B cell (primary cell): Measurements from ENCODE around the gene TPCN1. TPM values are rescaled to one million over a fixed set of nuclear protein-coding genes. Genes with fewer than 3 reads are reported as not detected.
A peak's percentile ranks its signal among the peaks of the same experiment; 100 is the strongest.

Experiments
- ATAC-seq: fragments of 200-7000 bp; cut with Tn5 transposase; one replicate; pipeline ENCODE4 v1.10.0; 2021; ENCODE audit warnings: low read depth, mild to moderate bottlenecking, moderate number of reproducible peaks, moderate library complexity
- CTCF ChIA-PET: fragments of 350-600 bp; sonication (Branson Sonifier 250); formaldehyde crosslinking; loops from one replicate; lab custom pipeline; 2021; ENCODE audit warnings: antibody characterized with exemption, inconsistent platforms; lab: Charles Lee
- POLR2A ChIA-PET: fragments of 350-600 bp; sonication (Branson Sonifier 250); formaldehyde crosslinking; loops from one replicate; lab custom pipeline; 2021; ENCODE audit warnings: antibody characterized with exemption; lab: Charles Lee
- DNase-seq: peaks from one replicate; pipeline ENCODE4 v3.0.0; 2013
- H2AFZ ChIP-seq: 2 replicates; pipeline ENCODE4 v1.6.1; 2012; ENCODE audit warnings: mild to moderate bottlenecking, low read depth, low read length; ENCODE audit not compliant: insufficient read depth, poor library complexity, severe bottlenecking
- H3K27ac ChIP-seq, 2 donors: 1 replicate in 1 of 2; 2 replicates in 1 of 2; pipeline ENCODE4 v1.5.1; 2012 to 2013; ENCODE audit warnings: low read length in 2 of 2, mild to moderate bottlenecking in 2 of 2, moderate library complexity in 1 of 2
- H3K27me3 ChIP-seq, 4 experiments: fragments of 200-600 bp in 1 of 4; sonication (generic) in 1 of 4; replicated peaks in 1 of 4; 1 replicate in 2 of 4; 2 replicates in 2 of 4; pipeline versions ENCODE4 v1.6.1 to v1.7.0; 2013 to 2016; ENCODE audit warnings: low read length in 3 of 4, mild to moderate bottlenecking in 2 of 4, mixed read lengths in 1 of 4, moderate library complexity in 1 of 4; ENCODE audit not compliant: insufficient read depth in 4 of 4, control insufficient read depth in 3 of 4; ENCODE audit errors: control extremely low read depth in 1 of 4
- H3K36me3 ChIP-seq, 2 experiments: replicated peaks in 1 of 2; 1 replicate in 1 of 2; 2 replicates in 1 of 2; pipeline versions ENCODE4 v1.6.1 to v1.7.1; 2013; ENCODE audit warnings: low read length in 1 of 2; ENCODE audit not compliant: insufficient read depth in 2 of 2, control insufficient read depth in 1 of 2; ENCODE audit errors: control extremely low read depth in 1 of 2, extremely low read depth in 1 of 2
- H3K4me1 ChIP-seq, 2 donors: fragments of 200-600 bp in 1 of 2; sonication (generic) in 1 of 2; 1 replicate in 1 of 2; 2 replicates in 1 of 2; pipeline versions ENCODE4 v1.5.1 to v1.6.1; 2013 to 2017; ENCODE audit warnings: low read length in 2 of 2; ENCODE audit not compliant: control insufficient read depth in 2 of 2, insufficient read depth in 2 of 2
- H3K4me2 ChIP-seq: replicated peaks from 2 replicates; pipeline ENCODE3; 2012; ENCODE audit warnings: mild to moderate bottlenecking, low read depth, low read length; ENCODE audit not compliant: poor library complexity, severe bottlenecking
- H3K4me3 ChIP-seq, 5 experiments: fragments of 200-600 bp in 1 of 5; sonication (generic) in 1 of 5; 1 replicate in 3 of 5; 2 replicates in 2 of 5; pipeline versions ENCODE4 v1.5.1 to v1.7.0; 2011 to 2016; ENCODE audit warnings: low read length in 4 of 5, mild to moderate bottlenecking in 4 of 5, low read depth in 2 of 5, control low read depth in 1 of 5, moderate library complexity in 1 of 5; ENCODE audit not compliant: insufficient read depth in 1 of 5; ENCODE audit errors: control extremely low read depth in 1 of 5, extremely low read depth in 1 of 5
- H3K79me2 ChIP-seq: fragments of 200-600 bp; sonication (generic); one replicate; pipeline ENCODE4 v1.6.0; 2016; ENCODE audit warnings: low read length; ENCODE audit not compliant: control insufficient read depth, insufficient read depth
- H3K9ac ChIP-seq: fragments of 200-600 bp; sonication (generic); 2 replicates; pipeline ENCODE4 v1.6.1; 2017; ENCODE audit warnings: mild to moderate bottlenecking, low read length, moderate library complexity
- H3K9me3 ChIP-seq, 3 donors: one replicate each; pipeline versions ENCODE4 v1.6.1 to v1.7.1; 2013; ENCODE audit warnings: low read length in 2 of 3; ENCODE audit not compliant: control insufficient read depth in 2 of 3, insufficient read depth in 1 of 3; ENCODE audit errors: control extremely low read depth in 1 of 3
- H4K20me1 ChIP-seq: 2 replicates; pipeline ENCODE4 v1.6.0; 2012; ENCODE audit warnings: mild to moderate bottlenecking, low read length; ENCODE audit not compliant: insufficient read depth, control insufficient read depth, poor library complexity, severe bottlenecking
- H3K27ac Mint-ChIP-seq: one replicate; pipeline ENCODE4 v1.8.0; 2021; ENCODE audit warnings: mixed read lengths
- H3K27me3 Mint-ChIP-seq: one replicate; pipeline ENCODE4 v1.8.0; 2021; ENCODE audit warnings: mixed read lengths
- H3K4me1 Mint-ChIP-seq: one replicate; pipeline ENCODE4 v1.8.0; 2021; ENCODE audit warnings: mixed read lengths
- H3K4me3 Mint-ChIP-seq: one replicate; pipeline ENCODE4 v1.8.0; 2021; ENCODE audit warnings: mixed read lengths
- H3K9me3 Mint-ChIP-seq: one replicate; pipeline ENCODE4 v1.8.0; 2022; ENCODE audit warnings: mixed read lengths; ENCODE audit not compliant: insufficient read depth
- CTCF ChIP-seq: fragments of 200-600 bp; IDR thresholded peaks from one replicate; pipeline ENCODE4 v1.8.0; 2022; ENCODE audit warnings: antibody characterized with exemption, mild to moderate bottlenecking
- EZH2 ChIP-seq: IDR thresholded peaks from 2 replicates; pipeline ENCODE4 v1.6.1; 2012; ENCODE audit warnings: borderline replicate concordance, low read depth, mild to moderate bottlenecking, moderate library complexity, low read length; ENCODE audit not compliant: insufficient read depth, poor library complexity, severe bottlenecking
- WGBS: methylation state at CpG from one replicate; pipeline ENCODE4 v1.1.5; 2013; ENCODE audit warnings: missing lambda C conversion rate; ENCODE audit not compliant: insufficient coverage; 5-methylcytosine and 5-hydroxymethylcytosine counted together
- intact Hi-C: fragments of 100-400 bp; cut with micrococcal nuclease; formaldehyde crosslinking; loops from one replicate; pipeline ENCODE4 v1.10.0; 2022
- polyA plus RNA-seq: library from polyadenylated mRNA; depleted of rRNA; stranded (reverse); fragments of >200 nt; gene quantifications from 2 replicates; pipeline ENCODE4 v1.2.3, GENCODE V29; 2012
- total RNA-seq, 2 donors: library from RNA; stranded (reverse); fragments of 120-200 nt in 1 of 2; gene quantifications; 1 replicate in 1 of 2; 2 replicates in 1 of 2; pipeline versions ENCODE4 v1.2.3 to v1.2.4, GENCODE V29; 2013 to 2022

The TPCN1 gene
- total and polyA plus RNA-seq, 2 donors (not counting 1 experiment from before 2014, with no cell fraction given): 80.8 to 258 TPM

GRCh38 chr12:113299619-113300237, 78.5 kb downstream of the TPCN1 start:
- no peak overlapping the region for H2AFZ ChIP-seq
- H3K4me3 Mint-ChIP-seq: no peak overlapping the region
- no peak for TF ChIP-seq EZH2
- TF ChIP-seq CTCF: no peak
- DNase-seq (no peak), ATAC-seq (no peak)
- H3K79me2 ChIP-seq: no peaks in the 10 kb centered on the region
- H4K20me1 ChIP-seq: no peaks in the 10 kb centered on the region
- WGBS: 91% methylated on average over 11 of the region's 14 CpGs
- CTCF ChIA-PET: no interaction called here
- peaks cover 20% of the 10 kb centered on the region for H3K4me1 Mint-ChIP-seq
- no peak overlapping the region for H3K27ac ChIP-seq
- no peaks in the 10 kb centered on the region for H3K27me3 Mint-ChIP-seq
- POLR2A ChIA-PET: no interaction called here
- peak overlapping the region; percentile 37 for H3K27ac Mint-ChIP-seq
- H3K36me3 ChIP-seq: peaks cover 0 to 16% of the 10 kb centered on the region in 2 experiments
- H3K4me3 ChIP-seq: no peak overlapping the region
- H3K9me3 ChIP-seq: no peaks in the 10 kb centered on the region
- H3K4me1 ChIP-seq: peaks cover 11 to 19% of the 10 kb centered on the region in 2 donors
- no peak overlapping the region for H3K9ac ChIP-seq
- intact Hi-C loops: loop anchor here (10.0 kb wide), 1 partner anchor 105 kb away; no protein-coding TSS in a partner anchor
- no peak overlapping the region for H3K4me2 ChIP-seq
- H3K9me3 Mint-ChIP-seq: no peaks in the 10 kb centered on the region
- H3K27me3 ChIP-seq: no peaks in the 10 kb centered on the region

- no peak for DNase-seq
- H3K9me3 ChIP-seq: no peaks in the 10 kb centered on the region
- WGBS: 96% methylated on average over 5 of the region's 6 CpGs
- peaks cover 20% of the 10 kb centered on the region for H3K4me1 Mint-ChIP-seq
- H3K9ac ChIP-seq: no peak overlapping the region
- no peaks in the 10 kb centered on the region for H3K9me3 Mint-ChIP-seq
- intact Hi-C loops: no loop called here
- CTCF ChIA-PET: interaction anchor here (1.0 kb wide), 1 partner anchor 27 kb away, joined by 3 read pairs; no protein-coding TSS in a partner anchor
- H3K36me3 ChIP-seq: peaks cover 0 to 13% of the 10 kb centered on the region in 2 experiments
- H3K27me3 ChIP-seq: no peaks in the 10 kb centered on the region
- peaks cover 11 to 19% of the 10 kb centered on the region in 2 donors for H3K4me1 ChIP-seq
- no peak for ATAC-seq
- H3K27ac Mint-ChIP-seq: no peak overlapping the region
- H3K27ac ChIP-seq: no peak overlapping the region
- H3K79me2 ChIP-seq: no peaks in the 10 kb centered on the region
- no peak overlapping the region for H3K4me2 ChIP-seq
- H4K20me1 ChIP-seq: no peaks in the 10 kb centered on the region
- H3K4me3 Mint-ChIP-seq: no peak overlapping the region
- H3K27me3 Mint-ChIP-seq: no peaks in the 10 kb centered on the region
- H3K4me3 ChIP-seq: no peak overlapping the region
- POLR2A ChIA-PET: interaction anchor here (0.6 kb wide), 1 partner anchor 16 kb away, joined by 4 read pairs; no protein-coding TSS in a partner anchor
- TF ChIP-seq CTCF (no peak), EZH2 (no peak)
- no peak overlapping the region for H2AFZ ChIP-seq
Measured at GRCh38 chr12:113301811-113302210, 80.5 kb downstream of the TPCN1 start.
